Mucosa of stomach (tissue), 1 donor: ENCODE results near the gene LDB1.

Experiments
- H3K27me3 ChIP-seq: one replicate; pipeline ENCODE4 v1.7.0; 2013; ENCODE audit warnings: mild to moderate bottlenecking, low read length; ENCODE audit not compliant: control insufficient read depth, insufficient read depth
- H3K36me3 ChIP-seq: one replicate; pipeline ENCODE4 v1.7.0; 2013; ENCODE audit warnings: low read length; ENCODE audit not compliant: control insufficient read depth, insufficient read depth
- H3K4me1 ChIP-seq: one replicate; pipeline ENCODE4 v1.7.0; 2013; ENCODE audit warnings: mild to moderate bottlenecking, low read length; ENCODE audit not compliant: control insufficient read depth, insufficient read depth
- H3K4me3 ChIP-seq: one replicate; pipeline ENCODE4 v1.7.0; 2013; ENCODE audit warnings: low read length
- H3K9ac ChIP-seq: one replicate; pipeline ENCODE4 v1.7.0; 2013; ENCODE audit warnings: mild to moderate bottlenecking, low read length, moderate library complexity
- H3K9me3 ChIP-seq: one replicate; pipeline ENCODE4 v1.7.0; 2013; ENCODE audit warnings: mild to moderate bottlenecking, low read length, moderate library complexity; ENCODE audit not compliant: control insufficient read depth
- donor health status: Pancreatic carcinoma.

The LDB1 gene

DNA sequence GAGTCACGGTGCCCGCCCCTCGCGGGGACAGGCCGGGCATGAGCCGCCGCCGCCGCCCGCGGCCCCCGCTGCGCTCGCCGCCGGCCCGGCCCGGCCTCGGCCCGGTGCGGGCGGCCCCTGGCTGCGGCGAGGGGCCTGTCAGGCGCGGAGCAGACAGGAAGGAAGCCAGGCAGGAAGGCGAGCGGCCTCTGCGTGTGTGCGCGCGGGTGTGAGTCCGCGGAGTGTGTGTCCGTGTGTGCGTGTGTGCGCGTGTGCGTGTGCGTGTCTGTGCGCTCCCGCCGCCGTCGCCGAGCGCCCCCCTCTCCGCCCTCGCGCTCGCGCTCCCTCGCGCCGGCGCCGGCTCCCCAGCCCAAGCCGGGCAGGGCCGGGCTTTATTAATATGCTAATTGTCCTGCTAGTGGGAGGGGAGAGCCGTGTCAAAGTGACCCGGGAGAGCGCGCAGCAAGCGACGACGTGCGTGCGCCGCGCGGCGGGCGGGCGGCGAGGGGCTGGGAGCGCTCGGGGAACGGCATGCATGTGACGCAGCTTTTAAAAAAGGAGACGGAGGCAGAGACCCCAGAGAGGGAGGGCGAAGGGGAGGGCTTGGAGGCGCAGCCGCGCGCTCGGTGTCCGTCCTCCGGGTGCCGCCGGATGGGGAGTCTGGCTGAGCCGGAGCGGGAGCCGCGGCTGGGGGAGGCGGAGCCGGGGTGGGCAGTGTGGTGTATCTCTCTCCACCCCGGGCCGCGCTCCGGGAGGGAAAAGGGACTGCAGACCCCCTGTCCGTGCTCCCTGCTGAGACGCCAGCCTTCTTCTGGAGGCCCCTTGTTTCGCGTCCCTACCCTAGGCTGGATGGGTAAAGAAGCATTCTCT is at the start of gene LDB1:
Gene LDB1 (minus strand): TSS at position 227 of the 849 bp plus-strand sequence. CDS start 258 bp downstream, outside the sequence.
- no peaks in the 10 kb centered on the region for H3K9me3 ChIP-seq
- H3K27me3 ChIP-seq, result no peaks in the 10 kb centered on the region
- peak within 1 kb of the TSS; percentile 71 for H3K4me3 ChIP-seq
- H3K36me3 ChIP-seq, result no peaks in the 10 kb centered on the region
- peaks cover 46% of the 10 kb centered on the region for H3K4me1 ChIP-seq
- peak within 1 kb of the TSS; percentile 85 for H3K9ac ChIP-seq

DNA sequence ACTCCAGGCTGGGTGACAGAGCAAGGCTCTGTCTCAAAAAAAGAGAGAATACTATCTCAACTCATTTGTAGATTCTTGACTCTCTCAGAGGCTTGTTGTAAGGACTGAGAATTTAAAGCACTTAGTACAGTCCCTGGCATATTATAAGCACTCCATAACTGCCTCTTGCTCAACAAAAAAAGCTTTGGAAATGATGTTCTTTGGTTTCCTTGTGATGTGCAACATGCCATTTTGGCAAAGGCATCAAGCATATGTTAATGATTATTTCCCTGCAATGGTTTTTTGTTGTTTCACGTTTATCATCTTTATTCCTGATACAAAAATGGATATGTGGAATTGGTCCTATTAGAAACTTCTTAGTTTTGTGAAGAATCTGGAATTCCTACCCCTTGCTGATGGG is 47.7 kb upstream of the LDB1 start:
- no peaks in the 10 kb centered on the region for H3K4me1 ChIP-seq
- no peaks in the 10 kb centered on the region for H3K9me3 ChIP-seq

DNA sequence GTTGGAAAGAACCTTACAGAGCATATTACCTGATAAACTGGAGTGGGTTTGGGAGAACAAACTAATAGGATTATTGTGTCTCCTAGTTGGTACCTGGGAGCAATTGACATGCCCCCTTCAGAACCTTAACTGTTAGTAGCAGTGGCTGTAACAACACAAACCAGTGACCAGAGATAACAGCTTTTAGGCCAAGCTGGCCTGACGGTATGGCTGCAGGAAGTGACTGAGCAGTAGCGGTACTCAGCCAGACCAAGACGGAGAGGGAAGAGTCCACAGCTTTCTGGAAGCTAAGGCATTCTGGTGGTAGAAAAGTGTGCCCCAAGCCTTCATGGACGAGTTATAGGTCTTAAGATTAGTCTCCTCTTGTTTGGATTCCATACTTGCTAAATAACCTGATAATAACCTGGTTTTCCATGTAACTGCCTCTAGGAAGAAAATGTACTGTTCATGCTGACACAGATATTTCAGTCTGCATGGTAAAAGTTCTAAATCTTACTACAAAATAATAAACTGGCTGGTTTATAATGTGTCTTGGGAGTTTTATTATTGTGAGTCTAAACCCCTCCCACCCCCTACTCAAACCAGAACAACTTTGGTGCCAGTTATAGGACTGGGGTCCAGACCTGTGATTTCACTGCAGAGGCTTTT is 43.3 kb upstream of the LDB1 start:
- no peaks in the 10 kb centered on the region for H3K9me3 ChIP-seq

More for the DNA sequence above, 47.7 kb upstream of the LDB1 start:
- Histone ChIP-seq H3K36me3 (peaks cover 5% of the 10 kb centered on the region), H3K4me3 (no peak overlapping the region), H3K9ac (no peak overlapping the region), H3K27me3 (no peaks in the 10 kb centered on the region)

GRCh38 chr10:102159831-102160230 is 39.7 kb upstream of the LDB1 start:
- Histone ChIP-seq H3K27me3 (no peaks in the 10 kb centered on the region), H3K9ac (no peak overlapping the region), H3K9me3 (no peaks in the 10 kb centered on the region), H3K36me3 (peaks cover 19% of the 10 kb centered on the region), H3K4me1 (no peaks in the 10 kb centered on the region), H3K4me3 (no peak overlapping the region)

More for the DNA sequence above, 43.3 kb upstream of the LDB1 start:
- H3K4me3 ChIP-seq, result no peak overlapping the region
- no peak overlapping the region for H3K9ac ChIP-seq
- no peaks in the 10 kb centered on the region for H3K27me3 ChIP-seq
- H3K4me1 ChIP-seq, result no peaks in the 10 kb centered on the region
- peaks cover 19% of the 10 kb centered on the region for H3K36me3 ChIP-seq

DNA sequence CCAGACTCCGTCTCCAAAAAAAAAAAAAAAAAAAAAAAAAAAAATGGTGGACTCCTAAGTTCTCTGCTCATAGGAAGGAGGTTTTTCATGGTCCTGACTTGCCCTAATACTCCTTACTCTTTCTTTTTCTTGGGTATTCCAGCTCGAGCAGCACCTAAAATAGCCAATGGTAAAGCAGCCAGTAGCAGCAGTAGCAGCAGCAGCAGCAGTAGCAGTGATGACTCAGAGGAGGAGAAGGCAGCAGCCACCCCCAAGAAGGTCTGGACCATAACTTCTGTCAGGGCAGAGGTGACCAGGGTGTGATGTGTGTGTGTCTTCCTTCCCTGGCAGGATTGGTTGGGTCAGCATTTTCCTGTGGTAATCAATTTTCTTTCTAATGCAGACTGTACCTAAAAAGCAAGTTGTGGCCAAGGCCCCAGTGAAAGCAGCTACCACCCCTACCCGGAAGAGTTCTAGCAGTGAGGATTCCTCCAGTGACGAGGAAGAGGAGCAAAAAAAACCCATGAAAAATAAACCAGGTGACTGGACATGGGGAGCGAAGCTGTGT is 39.0 kb upstream of the LDB1 start:
- Histone ChIP-seq H3K9me3 (no peaks in the 10 kb centered on the region), H3K9ac (no peak overlapping the region), H3K4me1 (no peaks in the 10 kb centered on the region), H3K4me3 (no peak overlapping the region), H3K27me3 (no peaks in the 10 kb centered on the region), H3K36me3 (peaks cover 19% of the 10 kb centered on the region)

DNA sequence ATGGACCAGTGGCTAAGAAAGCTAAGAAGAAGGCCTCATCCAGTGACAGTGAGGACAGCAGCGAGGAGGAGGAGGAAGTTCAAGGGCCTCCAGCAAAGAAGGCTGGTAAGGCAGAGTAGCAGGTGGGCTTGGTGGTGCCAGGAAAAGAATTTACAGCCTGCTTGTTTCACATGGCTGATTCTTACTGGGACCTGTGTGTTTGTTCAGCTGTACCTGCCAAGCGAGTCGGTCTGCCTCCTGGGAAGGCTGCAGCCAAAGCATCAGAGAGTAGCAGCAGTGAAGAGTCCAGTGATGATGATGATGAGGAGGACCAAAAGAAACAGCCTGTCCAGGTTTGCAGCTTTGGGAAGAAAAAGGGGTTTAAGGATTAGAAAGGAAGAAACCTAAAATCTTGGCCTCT is 37.1 kb upstream of the LDB1 start:
- H3K9ac ChIP-seq, result no peak overlapping the region
- peaks cover 14% of the 10 kb centered on the region for H3K36me3 ChIP-seq
- H3K27me3 ChIP-seq, result no peaks in the 10 kb centered on the region
- H3K9me3 ChIP-seq, result no peaks in the 10 kb centered on the region
- no peaks in the 10 kb centered on the region for H3K4me1 ChIP-seq
- no peak overlapping the region for H3K4me3 ChIP-seq

DNA sequence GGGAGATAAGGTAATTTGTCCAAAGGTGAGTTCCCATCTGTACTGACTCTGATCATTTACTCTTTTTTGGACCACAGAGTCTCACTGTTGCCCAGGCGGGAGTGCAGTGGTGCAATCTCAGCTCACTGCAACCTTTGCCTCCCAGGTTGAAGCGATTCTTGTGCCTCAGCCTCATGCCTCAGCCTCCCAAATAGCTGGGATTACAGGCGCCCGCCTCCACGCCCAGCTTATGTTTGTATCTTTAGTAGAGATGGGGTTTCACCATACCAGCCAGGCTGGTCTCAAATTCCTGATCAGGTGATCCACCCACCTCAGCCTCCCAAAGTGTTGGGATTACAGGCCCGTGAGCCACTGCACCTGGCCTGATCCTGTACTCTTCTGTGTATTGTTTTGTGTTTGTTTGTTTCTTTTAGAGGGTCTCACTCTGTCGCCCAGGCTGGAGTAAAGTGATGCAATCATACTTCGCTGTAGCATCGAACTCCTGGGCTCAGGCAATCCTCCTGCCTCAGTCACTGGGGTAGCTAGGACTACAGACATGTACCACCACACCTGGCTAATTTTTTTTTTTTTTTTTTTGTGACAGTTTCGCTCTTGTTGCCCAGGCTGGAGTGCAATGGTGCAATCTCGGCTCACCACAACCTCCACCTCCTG is 34.4 kb upstream of the LDB1 start:
- no peak overlapping the region for H3K4me3 ChIP-seq
- no peak overlapping the region for H3K9ac ChIP-seq
- H3K4me1 ChIP-seq, result peaks cover 9% of the 10 kb centered on the region
- H3K36me3 ChIP-seq, result peaks cover 2% of the 10 kb centered on the region
- no peaks in the 10 kb centered on the region for H3K27me3 ChIP-seq
- no peaks in the 10 kb centered on the region for H3K9me3 ChIP-seq

DNA sequence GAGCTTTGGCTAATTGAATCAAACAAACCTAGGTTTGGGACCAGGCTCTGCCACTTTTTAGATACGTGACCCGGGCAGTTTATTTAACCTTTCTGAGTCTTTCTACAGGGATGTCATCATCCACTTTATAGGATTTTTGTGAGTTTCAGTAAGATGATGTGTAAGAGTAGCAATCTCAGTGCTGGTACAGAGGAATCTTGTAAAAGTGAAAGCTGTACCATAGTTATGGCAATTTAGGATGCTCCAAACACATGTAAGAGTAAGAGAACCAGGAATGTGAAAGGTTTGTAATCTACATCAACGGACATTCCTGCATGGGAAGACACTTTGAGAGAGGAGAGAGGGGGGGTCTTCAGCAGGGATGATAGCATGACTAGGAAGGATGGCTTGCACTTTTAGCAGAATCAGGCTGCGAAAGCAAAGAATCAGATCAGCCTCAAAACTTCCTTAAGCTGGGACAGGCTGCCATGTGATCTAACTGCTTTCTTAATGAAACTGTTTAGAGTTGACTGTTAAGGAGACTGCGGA is 33.0 kb upstream of the LDB1 start:
- Histone ChIP-seq H3K9me3 (no peaks in the 10 kb centered on the region), H3K36me3 (peaks cover 8% of the 10 kb centered on the region), H3K4me1 (peaks cover 9% of the 10 kb centered on the region), H3K4me3 (peak overlapping the region; percentile 94), H3K27me3 (no peaks in the 10 kb centered on the region), H3K9ac (peak overlapping the region; percentile 78)

DNA sequence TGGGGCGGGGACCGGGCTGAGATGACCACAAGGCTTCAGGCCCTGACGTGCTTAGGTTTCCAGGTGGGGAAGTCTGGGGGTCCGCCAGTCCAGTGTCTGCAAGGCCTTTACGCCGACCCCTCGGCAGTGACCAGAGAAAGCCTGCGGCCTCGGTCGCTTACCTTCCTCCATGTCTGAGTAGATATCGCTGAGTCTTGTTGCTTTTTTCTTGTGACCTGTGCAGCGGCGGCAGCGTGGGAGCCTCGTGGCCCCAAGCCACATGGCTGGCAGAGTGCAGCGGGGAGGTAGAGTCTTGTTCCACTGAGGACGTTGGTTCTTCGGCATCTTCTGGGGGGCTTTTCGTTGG is 32.4 kb upstream of the LDB1 start:
- Histone ChIP-seq H3K36me3 (peaks cover 11% of the 10 kb centered on the region), H3K9ac (peak overlapping the region; percentile 78), H3K9me3 (no peaks in the 10 kb centered on the region), H3K4me3 (peak overlapping the region; percentile 94), H3K4me1 (peaks cover 9% of the 10 kb centered on the region), H3K27me3 (no peaks in the 10 kb centered on the region)

DNA sequence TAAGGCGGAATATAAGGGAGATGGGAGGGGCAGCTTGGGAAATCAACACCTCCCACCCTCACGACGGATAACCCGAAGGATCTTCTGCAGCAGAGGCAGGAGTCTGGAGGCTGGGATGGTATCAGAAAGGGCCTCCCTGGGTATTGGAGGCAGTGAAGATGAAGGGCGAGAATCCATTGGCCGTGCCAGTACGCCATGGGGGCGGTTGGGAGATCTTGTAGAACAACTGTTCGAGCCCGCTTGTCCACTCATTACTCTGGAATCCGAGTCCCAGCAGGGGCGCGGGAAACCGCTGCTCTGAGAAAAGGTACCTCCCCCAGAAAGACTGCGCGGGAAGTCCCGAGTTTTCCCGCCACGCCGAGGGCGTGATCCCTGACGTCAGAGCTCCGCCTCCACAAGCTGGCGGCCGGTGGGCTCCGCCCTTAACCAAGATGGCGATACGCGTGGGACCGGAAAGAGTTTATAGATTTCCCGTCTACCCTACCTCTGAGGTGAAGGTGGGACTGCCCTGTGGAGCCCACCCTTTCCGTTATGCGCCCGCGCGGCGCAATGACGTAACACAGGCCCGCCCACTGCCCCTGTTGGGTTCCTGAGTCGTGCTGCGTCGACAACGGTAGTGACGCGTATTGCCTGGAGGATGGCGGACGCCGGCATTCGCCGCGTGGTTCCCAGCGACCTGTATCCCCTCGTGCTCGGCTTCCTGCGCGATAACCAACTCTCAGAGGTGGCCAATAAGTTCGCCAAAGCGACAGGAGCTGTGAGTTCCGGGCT is 31.8 kb upstream of the LDB1 start, which contains the start of gene NOLC1:
Gene NOLC1 (plus strand): TSS at position 616 of the 771 bp plus-strand sequence. CDS start 22 bp downstream, at position 638.
- H3K36me3 ChIP-seq, result peaks cover 11% of the 10 kb centered on the region
- no peaks in the 10 kb centered on the region for H3K27me3 ChIP-seq
- peak within 1 kb of the TSS; percentile 78 for H3K9ac ChIP-seq
- peaks cover 9% of the 10 kb centered on the region for H3K4me1 ChIP-seq
- H3K4me3 ChIP-seq, result peak within 1 kb of the TSS; percentile 94
- no peaks in the 10 kb centered on the region for H3K9me3 ChIP-seq
